HG03095 (cell line): Measurements from ENCODE around the gene EPHB1.

Experiments
- ATAC-seq: cut with Tn5 transposase; IDR thresholded peaks from one replicate; pipeline ENCODE4 v1.9.1; 2021; ENCODE audit warnings: moderate library complexity; ENCODE audit not compliant: unreplicated experiment

EPHB1 gene

GRCh38 chr3:135181408-135181807 is 386.3 kb downstream of the EPHB1 start:
- no peak for ATAC-seq

- ATAC-seq = no peak
Observed at GRCh38 chr3:135182364-135182998, 387.4 kb downstream of the EPHB1 start.

GRCh38 chr3:135190658-135191057 is 395.6 kb downstream of the EPHB1 start:
- ATAC-seq = no peak

GRCh38 chr3:135191708-135192107 is 396.6 kb downstream of the EPHB1 start:
- ATAC-seq = no peak

- ATAC-seq = no peak
Observed at GRCh38 chr3:135192929-135193328, 397.9 kb downstream of the EPHB1 start.

- ATAC-seq = no peak
Observed at GRCh38 chr3:135197246-135197645, 402.2 kb downstream of the EPHB1 start.

- ATAC-seq = no peak
Observed at GRCh38 chr3:135197856-135198255, 402.8 kb downstream of the EPHB1 start.

GRCh38 chr3:135199137-135199536 is 404.1 kb downstream of the EPHB1 start:
- no peak for ATAC-seq

- no peak for ATAC-seq
Observed at GRCh38 chr3:135203026-135203425, 408.0 kb downstream of the EPHB1 start.

GRCh38 chr3:135213213-135213612 is 418.2 kb downstream of the EPHB1 start:
- no peak for ATAC-seq

GRCh38 chr3:135213822-135214221 is 418.8 kb downstream of the EPHB1 start:
- no peak for ATAC-seq

- ATAC-seq = no peak
Observed at GRCh38 chr3:135214400-135214799, 419.3 kb downstream of the EPHB1 start.

- ATAC-seq = no peak
Observed at GRCh38 chr3:135215516-135215915, 420.5 kb downstream of the EPHB1 start.

GRCh38 chr3:135216659-135217058 is 421.6 kb downstream of the EPHB1 start:
- ATAC-seq = no peak

GRCh38 chr3:135217730-135218129 is 422.7 kb downstream of the EPHB1 start:
- no peak for ATAC-seq

- ATAC-seq = no peak
Observed at GRCh38 chr3:135218304-135218703, 423.2 kb downstream of the EPHB1 start.

GRCh38 chr3:135218782-135219181 is 423.7 kb downstream of the EPHB1 start:
- ATAC-seq = no peak

GRCh38 chr3:135224815-135225362 is 429.8 kb downstream of the EPHB1 start:
- ATAC-seq = no peak

GRCh38 chr3:135226057-135226456 is 431.0 kb downstream of the EPHB1 start:
- ATAC-seq = no peak

- ATAC-seq = no peak
Observed at GRCh38 chr3:135228201-135228600, 433.1 kb downstream of the EPHB1 start.

GRCh38 chr3:135229018-135229495 is 434.0 kb downstream of the EPHB1 start:
- no peak for ATAC-seq

- ATAC-seq = no peak
Observed at GRCh38 chr3:135231737-135232136, 436.7 kb downstream of the EPHB1 start.

GRCh38 chr3:135232226-135232625 is 437.2 kb downstream of the EPHB1 start:
- ATAC-seq = no peak
